OCI-LY3 (cell line): ENCODE measurements around the gene VKORC1.

Experiments
- CTCF ChIP-seq: fragments of 200-600, 300-600 bp; sonication (generic); IDR thresholded peaks from 2 replicates; pipeline ENCODE4 v1.5.1; 2014; ENCODE audit warnings: antibody characterized with exemption, low read length, low read depth
- EZH2phosphoT487 ChIP-seq: fragments of 200-600 bp; shearing (Covaris generic); IDR thresholded peaks from 2 replicates; pipeline ENCODE4 v1.6.1; 2018; ENCODE audit warnings: antibody characterized with exemption, mixed run types, low read depth

GRCh38 chr16:31120129-31120528 is 25.5 kb upstream of the VKORC1 start:
- TF ChIP-seq CTCF (no peak), EZH2phosphoT487 (no peak)
